HEK293 (cell line): ENCODE results near the gene CD300LG.

ENCODE experiments used
- CTCF ChIA-PET: fragments of 350-600 bp; formaldehyde crosslinking; extraction: SDS; loops from one replicate; lab custom pipeline; 2021; ENCODE audit warnings: antibody characterized with exemption; lab: Yijun Ruan, JAX
- POLR2A ChIA-PET: fragments of 300-600 bp; formaldehyde crosslinking; extraction: SDS; loops from one replicate; lab custom pipeline; 2020; ENCODE audit warnings: antibody characterized with exemption, inconsistent platforms; lab: Yijun Ruan, JAX
- H3K27ac ChIP-seq: fragments of 200-500 bp; sonication (Bioruptor generic); 2 replicates; pipeline ENCODE4 v1.5.1; 2014; ENCODE audit warnings: low read depth, low read length, control low read depth, inconsistent platforms; ENCODE audit errors: extremely low read depth
- H3K36me3 ChIP-seq, 2 experiments: fragments of 200-500 bp in 1 of 2; sonication (Bioruptor generic) in 1 of 2; 1 replicate in 1 of 2; 2 replicates in 1 of 2; pipeline ENCODE4 v1.5.1; 2014 to 2017; ENCODE audit warnings: inconsistent platforms in 2 of 2, low read length in 2 of 2; ENCODE audit not compliant: control insufficient read depth in 2 of 2, insufficient read depth in 1 of 2
- H3K4me1 ChIP-seq: fragments of 200-500 bp; sonication (Bioruptor generic); 2 replicates; pipeline ENCODE4 v1.5.1; 2014; ENCODE audit warnings: mild to moderate bottlenecking, low read length, inconsistent platforms; ENCODE audit not compliant: control insufficient read depth, insufficient read depth
- H3K4me3 ChIP-seq: 2 replicates; pipeline ENCODE4 v1.5.1; 2011; ENCODE audit warnings: low read depth, mild to moderate bottlenecking, control low read depth, low read length, moderate library complexity
- H3K9me3 ChIP-seq: fragments of 200-500 bp; sonication (Bioruptor generic); 2 replicates; pipeline ENCODE4 v1.5.1; 2014; ENCODE audit warnings: low read depth, low read length, inconsistent platforms; ENCODE audit not compliant: control insufficient read depth, insufficient read depth
- FEZF1 ChIP-seq: fragments of 450-650 bp; formaldehyde crosslinking; IDR thresholded peaks from 2 replicates; pipeline ENCODE4 v1.5.1; 2016; ENCODE audit warnings: missing biosample characterization, missing genetic modification characterization
- GLIS2 ChIP-seq: fragments of 450-650 bp; formaldehyde crosslinking; IDR thresholded peaks from 2 replicates; pipeline ENCODE4 v1.5.1; 2016; ENCODE audit warnings: missing biosample characterization, missing genetic modification characterization
- REPIN1 ChIP-seq: fragments of 450-650 bp; formaldehyde crosslinking; IDR thresholded peaks from 2 replicates; pipeline ENCODE4 v1.5.1; 2017; ENCODE audit warnings: missing biosample characterization, missing genetic modification characterization, low read depth
- SALL2 ChIP-seq: fragments of 450-650 bp; formaldehyde crosslinking; IDR thresholded peaks from 2 replicates; pipeline ENCODE4 v1.5.0; 2017; ENCODE audit warnings: missing biosample characterization, mild to moderate bottlenecking, missing genetic modification characterization, borderline replicate concordance
- ZBTB1 ChIP-seq: fragments of 450-650 bp; formaldehyde crosslinking; IDR thresholded peaks from 2 replicates; pipeline ENCODE4 v1.5.1; 2016; ENCODE audit warnings: missing biosample characterization, missing genetic modification characterization
- ZBTB49 ChIP-seq: fragments of 450-650 bp; formaldehyde crosslinking; IDR thresholded peaks from 2 replicates; pipeline ENCODE4 v1.5.1; 2016; ENCODE audit warnings: missing biosample characterization, missing genetic modification characterization, low read depth
- ZNF221 ChIP-seq: fragments of 450-650 bp; formaldehyde crosslinking; IDR thresholded peaks from 2 replicates; pipeline ENCODE4 v1.5.1; 2017; ENCODE audit warnings: missing biosample characterization, missing genetic modification characterization, borderline replicate concordance
- ZNF292 ChIP-seq: fragments of 450-650 bp; formaldehyde crosslinking; IDR thresholded peaks from 2 replicates; pipeline ENCODE4 v1.5.1; 2016; ENCODE audit warnings: low read depth, missing biosample characterization, missing genetic modification characterization, borderline replicate concordance
- ZNF37A ChIP-seq: fragments of 450-650 bp; IDR thresholded peaks from 2 replicates; pipeline ENCODE4 v1.5.1; 2018; ENCODE audit warnings: missing biosample characterization, missing genetic modification characterization
- ZNF416 ChIP-seq: fragments of 450-650 bp; formaldehyde crosslinking; IDR thresholded peaks from 2 replicates; pipeline ENCODE4 v1.5.1; 2016; ENCODE audit warnings: missing biosample characterization, missing genetic modification characterization
- ZNF513 ChIP-seq: fragments of 450-650 bp; IDR thresholded peaks from 2 replicates; pipeline ENCODE4 v1.5.1; 2018; ENCODE audit warnings: missing biosample characterization, missing genetic modification characterization
- ZNF521 ChIP-seq: fragments of 450-650 bp; formaldehyde crosslinking; IDR thresholded peaks from 2 replicates; pipeline ENCODE4 v1.5.1; 2017; ENCODE audit warnings: missing biosample characterization, mild to moderate bottlenecking, missing genetic modification characterization
- ZNF670 ChIP-seq: fragments of 450-650 bp; formaldehyde crosslinking; IDR thresholded peaks from 2 replicates; pipeline ENCODE4 v1.5.1; 2016; ENCODE audit warnings: missing biosample characterization, missing genetic modification characterization, low read depth
- ZNF747 ChIP-seq: fragments of 450-650 bp; formaldehyde crosslinking; IDR thresholded peaks from 2 replicates; pipeline ENCODE4 v1.5.1; 2016; ENCODE audit warnings: missing biosample characterization, missing genetic modification characterization
- ZNF791 ChIP-seq: fragments of 450-650 bp; formaldehyde crosslinking; IDR thresholded peaks from 2 replicates; pipeline ENCODE4 v1.5.1; 2016; ENCODE audit warnings: missing biosample characterization, missing genetic modification characterization
- ZNF792 ChIP-seq: fragments of 450-650 bp; formaldehyde crosslinking; IDR thresholded peaks from 2 replicates; pipeline ENCODE4 v1.5.1; 2016; ENCODE audit warnings: missing biosample characterization, missing genetic modification characterization
- ZNF830 ChIP-seq: fragments of 450-650 bp; IDR thresholded peaks from 2 replicates; pipeline ENCODE4 v1.5.0; 2018; ENCODE audit warnings: missing biosample characterization, missing genetic modification characterization, low read depth, mild to moderate bottlenecking, moderate library complexity
- ZNF837 ChIP-seq: fragments of 450-650 bp; formaldehyde crosslinking; IDR thresholded peaks from 2 replicates; pipeline ENCODE4 v1.5.1; 2016; ENCODE audit warnings: missing biosample characterization, missing genetic modification characterization
- ZSCAN16 ChIP-seq: fragments of 450-650 bp; formaldehyde crosslinking; IDR thresholded peaks from 2 replicates; pipeline ENCODE4 v1.5.1; 2016; ENCODE audit warnings: missing biosample characterization, missing genetic modification characterization
- TF ChIP-seq, protein P1 (sequence below): fragments of 450-650 bp; formaldehyde crosslinking; IDR thresholded peaks from 2 replicates; pipeline ENCODE4 v1.5.1; 2016; ENCODE audit warnings: missing biosample characterization, missing genetic modification characterization

The CD300LG gene

DNA sequence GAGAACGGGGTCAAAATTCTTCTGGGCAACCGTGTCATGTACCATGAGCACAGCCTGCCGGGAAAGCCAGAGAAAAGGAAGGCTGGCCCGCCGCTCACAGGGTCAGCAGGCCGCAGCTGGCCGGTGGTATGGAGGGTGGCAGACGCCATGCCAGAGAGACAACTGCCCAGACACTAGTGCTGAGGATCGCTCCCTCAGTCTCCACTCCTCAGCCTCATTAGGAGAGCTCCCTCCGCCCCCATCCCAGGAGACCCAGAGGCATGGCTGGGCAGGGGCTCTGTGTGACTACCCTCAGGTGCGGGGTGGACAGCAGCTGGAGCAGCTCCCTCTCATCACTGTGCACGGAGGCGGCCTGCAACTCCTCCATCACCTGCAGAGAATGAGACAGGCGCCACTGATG, 17.2 kb upstream of the CD300LG start:
- Histone ChIP-seq H3K27ac (no peak overlapping the region), H3K36me3 (peaks cover 15 to 63% of the 10 kb centered on the region in 2 experiments), H3K4me1 (peaks cover 3% of the 10 kb centered on the region; the same call in 1 of the 2 replicates), H3K9me3 (no peaks in the 10 kb centered on the region), H3K4me3 (no peak overlapping the region)
- TF ChIP-seq SALL2 (tag by site-specific recombination) (no peak), ZBTB49 (tag by site-specific recombination) (no peak), ZNF416 (no peak), ZNF747 (tag by site-specific recombination) (no peak), ZNF830 (tag by site-specific recombination) (no peak), GLIS2 (tag by site-specific recombination) (no peak), ZNF292 (tag by site-specific recombination) (no peak), FEZF1 (no peak), ZBTB1 (tag by site-specific recombination) (no peak), ZNF791 (no peak), ZNF670 (tag by site-specific recombination) (no peak)
- ChIA-PET CTCF (interaction anchor here (0.7 to 1.4 kb wide), 2 partner anchors 9 to 10 kb away, joined by 3 to 4 read pairs; no protein-coding TSS in a partner anchor), POLR2A (interaction anchor here (0.6 kb wide), 1 partner anchor 31 kb away, joined by 4 read pairs; no protein-coding TSS in a partner anchor)

- CTCF ChIA-PET = interaction anchor here (1.4 to 5.0 kb wide), 2 partner anchors 11 to 16 kb away, joined by 4 to 29 read pairs; partner anchors contain the start of gene CD300LG
- POLR2A ChIA-PET = no interaction called here
- no peak for TF ChIP-seq REPIN1 (tag by site-specific recombination)
- no peak for TF ChIP-seq ZNF37A (tag by site-specific recombination)
- no peak for TF ChIP-seq ZNF837 (tag by site-specific recombination)
- no peak for TF ChIP-seq ZNF513 (tag by site-specific recombination)
- no peak for TF ChIP-seq ZNF221
- TF ChIP-seq ZNF292 (tag by site-specific recombination) = no peak
- no peak for TF ChIP-seq ZNF792 (tag by site-specific recombination)
- TF ChIP-seq ZNF521 (tag by site-specific recombination) = no peak
- no peak for TF ChIP-seq ZSCAN16 (tag by site-specific recombination)
- TF ChIP-seq, protein P1, sequence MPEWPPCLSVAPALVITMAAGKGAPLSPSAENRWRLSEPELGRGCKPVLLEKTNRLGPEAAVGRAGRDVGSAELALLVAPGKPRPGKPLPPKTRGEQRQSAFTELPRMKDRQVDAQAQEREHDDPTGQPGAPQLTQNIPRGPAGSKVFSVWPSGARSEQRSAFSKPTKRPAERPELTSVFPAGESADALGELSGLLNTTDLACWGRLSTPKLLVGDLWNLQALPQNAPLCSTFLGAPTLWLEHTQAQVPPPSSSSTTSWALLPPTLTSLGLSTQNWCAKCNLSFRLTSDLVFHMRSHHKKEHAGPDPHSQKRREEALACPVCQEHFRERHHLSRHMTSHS (tag by site-specific recombination) = no peak
Measured at GRCh38 chr17:43830510-43831140, 16.4 kb upstream of the CD300LG start.

More at GRCh38 chr17:43830510-43831140, 16.4 kb upstream of the CD300LG start:
- H3K4me1 ChIP-seq = peaks cover 3% of the 10 kb centered on the region; the same call in 1 of the 2 replicates
- peaks cover 13 to 54% of the 10 kb centered on the region in 2 experiments for H3K36me3 ChIP-seq
- H3K4me3 ChIP-seq = no peak overlapping the region
- no peak overlapping the region for H3K27ac ChIP-seq
- no peaks in the 10 kb centered on the region for H3K9me3 ChIP-seq
